GM19238 (cell line): Measurements from ENCODE around the gene MAPK14.
"Not testable (repeated sequence)": the region's sequence is repeated elsewhere in the genome, so short reads cannot be mapped to it uniquely, and the experiment has no call there.

ENCODE experiments used
- DNase-seq: peaks from one replicate; pipeline ENCODE4 v3.0.0; 2011; ENCODE audit warnings: low spot score; ENCODE audit not compliant: insufficient read length

The MAPK14 gene

DNA sequence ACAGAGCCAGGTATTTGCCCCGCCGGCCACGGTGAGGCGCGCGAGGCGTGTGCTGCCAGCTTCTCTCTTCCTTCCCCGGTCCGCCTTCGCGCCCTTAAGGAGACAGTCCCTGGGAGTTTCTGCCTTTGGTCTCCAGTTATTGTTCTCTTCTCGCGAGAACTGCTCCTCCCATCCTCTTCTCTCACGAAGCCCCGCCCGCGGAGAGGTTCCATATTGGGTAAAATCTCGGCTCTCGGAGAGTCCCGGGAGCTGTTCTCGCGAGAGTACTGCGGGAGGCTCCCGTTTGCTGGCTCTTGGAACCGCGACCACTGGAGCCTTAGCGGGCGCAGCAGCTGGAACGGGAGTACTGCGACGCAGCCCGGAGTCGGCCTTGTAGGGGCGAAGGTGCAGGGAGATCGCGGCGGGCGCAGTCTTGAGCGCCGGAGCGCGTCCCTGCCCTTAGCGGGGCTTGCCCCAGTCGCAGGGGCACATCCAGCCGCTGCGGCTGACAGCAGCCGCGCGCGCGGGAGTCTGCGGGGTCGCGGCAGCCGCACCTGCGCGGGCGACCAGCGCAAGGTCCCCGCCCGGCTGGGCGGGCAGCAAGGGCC, at the start of gene MAPK14:
MAPK14 (plus strand) TSS at position 308 of the 587 bp plus-strand sequence. CDS start 350 bp downstream, outside the sequence.
- peak; percentile 96 for DNase-seq

DNA sequence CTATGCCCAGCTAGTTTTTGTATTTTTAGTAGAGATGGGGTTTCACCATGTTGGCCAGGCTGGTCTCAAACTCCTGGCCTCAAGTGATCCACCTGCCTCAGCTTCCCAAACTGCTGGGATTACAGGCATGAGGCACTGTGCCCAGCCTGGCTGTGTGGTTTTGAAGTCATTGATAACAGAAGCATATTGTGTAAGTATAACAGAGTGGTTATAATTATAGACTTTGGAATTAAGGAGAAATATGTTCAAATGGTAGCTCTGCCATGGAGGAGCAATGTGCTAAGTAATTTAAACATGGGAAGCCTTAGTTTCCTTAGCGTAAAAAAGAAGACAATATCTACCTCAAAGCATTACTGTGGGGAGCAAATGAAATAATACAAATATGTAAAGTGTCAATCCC, 47.5 kb upstream of the MAPK14 start:
- DNase-seq: not testable (repeated sequence)

DNA sequence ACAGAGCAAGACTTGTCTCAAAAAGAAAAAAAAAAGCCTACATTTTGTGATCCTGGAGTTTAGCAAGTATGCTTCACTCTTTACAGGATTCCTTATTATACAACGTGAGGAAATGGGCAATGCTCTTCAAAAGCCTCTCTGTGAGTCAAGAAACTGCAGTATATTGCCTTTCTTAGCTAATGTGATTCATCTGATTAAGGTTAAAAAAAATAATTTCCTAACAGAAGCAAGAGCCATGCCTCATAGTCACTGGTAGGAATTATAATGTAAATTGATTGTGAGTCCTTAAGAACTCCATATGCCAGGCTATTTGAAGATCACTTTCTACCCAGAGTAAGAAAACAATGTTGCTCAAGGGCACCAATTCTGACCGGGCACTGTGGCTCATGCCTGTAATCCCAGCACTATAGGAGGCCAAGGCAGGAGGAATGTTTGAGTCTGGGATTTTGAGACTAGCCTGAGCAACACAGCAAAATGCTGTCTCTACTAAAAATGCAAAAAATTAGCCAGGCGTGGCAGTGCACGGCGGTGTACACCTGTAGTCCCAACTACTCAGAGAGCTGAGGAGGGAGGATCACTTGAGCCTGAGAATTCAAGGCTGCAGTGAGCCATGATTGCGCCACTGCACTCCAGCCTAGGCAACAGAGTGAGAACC, 46.5 kb upstream of the MAPK14 start:
- no peak for DNase-seq

DNA sequence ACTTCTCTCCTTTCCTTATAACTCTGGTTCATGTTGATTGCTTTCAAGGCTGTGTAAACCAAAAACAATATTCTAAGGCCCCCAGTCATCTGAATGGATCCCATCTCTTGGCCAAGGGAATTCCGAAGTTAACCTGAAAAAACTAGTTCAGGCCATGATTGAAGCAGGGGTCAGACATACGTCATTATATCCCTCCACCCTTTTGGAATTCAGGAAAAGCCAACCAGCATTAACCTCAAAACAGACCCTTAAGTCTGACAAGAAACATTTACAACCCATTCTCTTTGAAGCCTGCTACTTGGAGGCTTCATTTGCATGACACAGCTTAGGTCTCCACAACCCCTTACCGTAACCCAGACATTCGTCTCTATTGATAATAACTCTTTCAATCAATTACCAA, 42.9 kb upstream of the MAPK14 start:
- no peak for DNase-seq

DNA sequence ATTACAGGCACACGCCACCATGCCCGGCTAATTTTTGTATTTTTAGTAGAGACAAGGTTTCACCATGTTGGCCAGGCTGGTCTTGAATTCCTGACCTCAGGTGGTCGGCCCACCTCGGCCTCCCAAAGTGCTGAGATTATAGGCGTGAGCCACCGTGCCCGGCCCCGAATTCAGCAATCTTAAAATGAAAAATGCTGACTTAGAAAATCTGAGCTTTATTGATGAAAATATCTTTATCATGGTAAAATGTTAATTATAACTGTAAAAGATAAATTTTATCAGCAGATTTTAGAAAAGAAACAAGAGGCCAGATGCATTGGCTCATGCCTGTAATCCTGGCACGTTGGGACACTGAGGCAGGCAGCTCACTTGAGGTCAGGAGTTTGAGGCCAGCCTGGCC, 39.6 kb upstream of the MAPK14 start:
- DNase-seq: not testable (repeated sequence)

DNA sequence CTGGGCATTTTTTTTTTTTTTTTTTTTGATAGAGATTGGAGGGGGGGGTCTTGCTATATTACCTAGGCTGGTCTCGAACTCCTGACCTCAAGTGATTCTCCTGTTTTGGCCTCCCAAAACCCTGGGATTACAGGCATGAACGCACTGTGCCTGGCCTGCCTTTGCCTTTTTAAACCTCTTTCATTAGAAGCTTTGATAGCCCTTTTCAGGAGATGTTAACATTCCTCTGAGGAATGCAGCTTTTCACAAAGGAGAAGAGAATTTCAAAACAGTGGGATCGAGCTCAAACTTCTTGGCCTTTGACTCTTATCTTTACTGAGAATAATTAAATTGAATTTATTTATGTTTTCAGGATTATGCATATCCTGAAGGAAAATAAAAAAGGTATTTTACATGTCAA, 34.5 kb upstream of the MAPK14 start:
- DNase-seq: no peak

DNA sequence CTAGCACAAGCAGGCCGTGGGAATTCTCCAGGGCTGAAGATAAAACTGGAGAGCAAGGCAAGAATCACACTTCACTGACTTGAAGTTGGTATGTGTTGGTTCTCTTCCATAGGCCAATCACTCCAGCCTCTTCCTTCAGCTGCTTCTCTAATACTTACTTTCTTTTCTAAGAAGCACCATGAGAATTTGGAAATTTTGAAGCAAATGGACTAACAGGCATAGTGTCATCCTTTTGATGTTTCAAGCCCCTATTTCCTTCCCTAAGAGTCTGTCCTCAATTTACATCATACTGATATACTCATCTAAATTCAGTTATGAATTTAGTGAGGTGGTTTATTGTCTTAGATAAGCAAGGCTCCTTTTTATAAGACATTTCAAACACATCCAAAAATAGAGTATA, 27.2 kb upstream of the MAPK14 start:
- DNase-seq: no peak

DNA sequence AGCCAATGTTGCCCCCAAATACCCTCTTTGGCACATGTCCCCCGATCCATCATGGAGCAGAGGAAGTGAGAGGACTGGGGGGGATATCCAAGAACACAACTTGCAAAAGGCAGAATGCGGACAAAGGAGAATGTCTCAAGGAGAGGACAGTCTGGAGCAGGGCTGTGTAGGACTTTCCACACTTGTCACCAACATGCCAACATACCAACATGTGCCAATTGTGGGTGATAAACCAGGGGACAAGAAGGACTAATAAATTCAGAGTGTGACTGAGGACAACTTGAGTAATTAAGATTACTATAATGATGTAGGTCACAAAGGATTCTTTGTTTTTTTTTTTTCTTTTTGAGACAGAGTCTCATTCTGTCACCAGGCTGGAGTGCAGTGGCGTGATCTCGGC, 11.9 kb upstream of the MAPK14 start:
- DNase-seq: no peak

DNA sequence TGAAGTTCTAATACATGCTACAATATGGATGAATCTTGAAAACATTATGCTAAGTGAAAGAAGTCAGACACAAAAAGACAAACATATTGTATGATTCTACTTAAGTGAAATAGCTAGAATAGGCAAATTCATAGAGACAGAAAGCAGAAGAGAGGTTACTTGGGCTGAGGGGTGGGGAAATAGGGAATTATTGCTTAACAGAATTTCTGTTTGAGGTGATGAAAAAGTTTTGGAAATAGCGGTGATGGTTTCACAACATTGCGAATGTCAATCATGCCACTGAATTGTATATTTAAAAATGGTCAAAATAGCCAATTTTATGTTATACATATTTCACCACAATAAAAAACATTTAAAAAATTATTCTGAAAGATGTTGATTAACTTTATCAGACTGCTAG, 9.3 kb upstream of the MAPK14 start:
- DNase-seq: no peak

DNA sequence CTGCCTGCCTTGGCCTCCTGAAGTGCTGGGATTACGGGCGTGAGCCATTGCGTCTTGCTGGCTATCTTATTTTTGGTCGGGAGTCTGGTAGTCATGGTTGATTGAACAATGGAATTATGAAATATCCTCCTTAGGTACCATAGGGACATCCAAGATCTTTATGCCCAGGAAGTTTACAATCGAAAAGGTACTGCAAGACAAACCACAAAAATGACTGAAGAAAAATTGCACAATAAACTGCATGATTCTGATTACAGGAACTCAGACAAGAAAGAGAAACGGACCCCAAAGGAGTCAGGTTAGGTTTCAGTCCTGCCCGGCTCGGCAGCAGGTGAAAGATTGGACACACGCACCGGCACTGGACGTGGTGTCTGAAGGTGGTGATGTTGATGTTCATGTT, 8.4 kb upstream of the MAPK14 start:
- DNase-seq: no peak

DNA sequence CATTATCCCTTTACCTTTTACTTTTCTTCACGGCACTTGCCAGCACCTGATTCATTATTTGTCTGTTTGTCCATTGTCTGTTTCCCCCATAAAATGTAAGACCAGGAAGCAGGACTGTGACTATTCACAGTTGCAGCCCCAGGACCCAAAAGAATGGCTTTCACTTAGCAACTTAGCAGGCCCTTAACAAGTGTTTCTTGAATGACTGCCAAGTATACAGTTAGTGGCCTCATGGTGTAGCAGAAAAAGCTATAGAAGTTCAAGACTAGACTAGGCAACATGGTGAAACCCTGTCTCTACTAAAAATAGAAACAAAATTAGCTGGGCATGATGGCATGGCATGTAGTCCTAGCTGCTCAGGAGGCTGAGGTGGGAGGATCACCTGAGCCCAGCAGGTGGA, 7.5 kb upstream of the MAPK14 start:
- no peak for DNase-seq

DNA sequence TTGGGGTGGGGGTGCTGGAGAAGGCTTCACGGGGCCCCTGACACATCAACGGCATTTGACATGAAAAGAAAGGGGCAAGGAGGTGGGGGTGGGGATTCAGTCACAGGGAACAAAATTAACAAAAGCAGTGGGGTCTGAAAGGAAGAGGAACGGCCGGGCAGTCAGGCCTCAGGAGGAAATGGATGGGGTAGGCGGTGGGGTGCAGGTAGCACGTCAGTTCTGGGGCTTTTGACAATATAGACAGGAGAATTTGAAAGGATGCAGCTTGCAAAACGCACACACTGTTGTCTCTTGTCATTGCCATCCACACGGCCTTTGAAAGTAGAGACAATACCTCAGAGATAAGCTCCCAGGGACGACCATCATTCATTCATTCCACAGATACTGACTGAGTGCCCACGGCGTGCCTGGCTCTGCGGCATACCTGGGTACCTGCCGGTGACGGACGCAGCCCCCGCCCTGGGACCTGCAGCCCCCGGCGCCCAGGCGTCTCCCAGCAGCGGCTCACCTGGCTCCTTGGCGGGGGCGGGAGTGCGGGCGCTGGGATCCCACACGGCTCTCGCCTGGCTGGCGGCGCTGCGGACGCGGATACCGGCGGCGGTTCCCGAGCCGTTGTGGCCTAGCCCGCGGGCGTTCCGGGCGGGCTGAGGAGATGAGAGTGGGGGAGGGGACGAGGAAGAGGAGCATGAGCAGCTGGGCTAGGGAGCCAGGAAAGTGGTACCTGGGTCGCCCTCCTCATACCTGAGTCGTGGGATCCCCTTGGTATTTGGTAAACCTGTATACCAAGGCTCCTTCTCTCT, 3.4 kb upstream of the MAPK14 start, which contains the start of gene SLC26A8:
SLC26A8 (minus strand) TSS at position 646 of the 800 bp plus-strand sequence. CDS start 4,934 bp downstream, outside the sequence.
- no peak for DNase-seq

DNA sequence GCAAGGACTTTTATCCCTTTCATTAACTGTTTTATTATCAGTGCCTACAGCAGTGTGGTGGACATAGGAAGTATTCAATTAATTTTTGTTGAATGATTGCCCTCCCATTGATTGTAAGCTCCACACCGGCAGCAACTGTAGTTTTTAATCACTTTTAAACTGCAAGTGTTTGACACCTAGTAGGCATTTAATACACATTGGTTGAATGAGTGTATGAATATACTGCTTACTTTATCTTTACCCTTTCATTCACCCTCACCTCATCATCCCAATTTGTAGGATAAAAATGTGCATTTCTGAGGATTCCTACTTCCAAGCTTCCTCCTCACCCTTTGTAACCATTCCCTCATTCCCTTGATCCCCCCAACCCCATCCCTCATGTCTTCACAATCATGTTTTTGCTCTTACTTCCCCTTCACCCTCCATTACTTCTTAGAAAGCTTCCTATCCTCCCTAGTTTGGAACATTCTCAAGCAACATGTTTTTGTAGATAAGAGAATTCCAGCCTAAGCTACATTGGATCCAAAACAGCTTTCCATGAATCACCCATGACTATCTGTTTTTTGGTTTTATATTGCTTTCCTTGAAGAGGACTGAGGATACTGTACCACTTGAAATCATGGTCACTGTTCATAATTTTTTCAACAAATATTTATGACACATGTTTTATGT, 2.2 kb upstream of the MAPK14 start:
- DNase-seq: no peak

DNA sequence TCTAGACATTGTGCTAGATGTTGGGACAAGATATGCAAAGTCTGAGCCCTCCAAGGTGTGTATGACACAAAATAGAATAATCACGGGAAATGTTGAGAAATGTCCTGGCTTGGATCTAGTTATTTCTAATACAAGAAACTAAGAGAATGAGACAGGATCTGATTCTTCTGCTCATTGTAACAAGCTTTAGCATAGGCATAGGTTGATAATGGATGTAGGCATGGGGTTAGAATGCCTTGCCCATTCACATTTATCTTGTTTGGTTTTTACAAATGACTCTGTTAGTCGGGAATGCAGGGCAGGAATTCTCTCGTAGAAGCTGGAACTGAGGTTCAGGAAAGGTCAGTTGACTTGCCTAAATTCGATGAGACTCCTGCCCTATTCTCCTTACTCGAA, 1.7 kb upstream of the MAPK14 start:
- no peak for DNase-seq

DNA sequence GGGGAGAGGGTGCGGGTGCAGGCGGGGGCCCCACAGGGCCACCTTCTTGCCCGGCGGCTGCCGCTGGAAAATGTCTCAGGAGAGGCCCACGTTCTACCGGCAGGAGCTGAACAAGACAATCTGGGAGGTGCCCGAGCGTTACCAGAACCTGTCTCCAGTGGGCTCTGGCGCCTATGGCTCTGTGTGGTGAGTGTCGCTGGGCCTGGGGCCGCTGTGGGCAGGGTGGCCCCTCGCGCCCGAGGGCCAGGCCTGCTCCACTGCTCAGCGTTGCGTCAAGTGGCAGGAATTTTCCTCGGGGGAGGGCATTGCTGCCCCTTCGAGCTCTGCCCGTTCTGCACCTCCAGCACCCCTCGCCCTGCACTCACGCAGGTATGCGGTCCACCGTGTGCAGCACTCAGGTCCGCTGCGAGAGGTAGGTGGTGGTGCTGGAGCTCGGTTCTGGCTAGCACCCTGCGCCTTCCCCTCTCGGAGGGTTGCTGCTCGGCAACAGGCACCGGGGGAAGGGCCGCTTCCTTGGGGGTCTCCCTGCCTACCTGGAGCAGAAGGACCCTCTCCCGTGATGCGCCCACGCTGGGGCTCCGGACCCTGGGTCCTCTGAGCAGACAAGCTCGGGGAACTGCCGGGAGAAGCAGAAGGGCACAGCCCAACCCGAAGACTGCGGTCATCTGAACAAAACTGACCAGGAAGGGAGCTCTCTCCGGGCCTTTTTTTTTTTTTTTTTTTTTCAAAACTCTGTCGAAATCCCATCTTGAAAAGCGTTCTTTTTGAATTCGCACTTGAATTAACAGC, 674 bp downstream of the MAPK14 start:
- peak; percentile 21 for DNase-seq

DNA sequence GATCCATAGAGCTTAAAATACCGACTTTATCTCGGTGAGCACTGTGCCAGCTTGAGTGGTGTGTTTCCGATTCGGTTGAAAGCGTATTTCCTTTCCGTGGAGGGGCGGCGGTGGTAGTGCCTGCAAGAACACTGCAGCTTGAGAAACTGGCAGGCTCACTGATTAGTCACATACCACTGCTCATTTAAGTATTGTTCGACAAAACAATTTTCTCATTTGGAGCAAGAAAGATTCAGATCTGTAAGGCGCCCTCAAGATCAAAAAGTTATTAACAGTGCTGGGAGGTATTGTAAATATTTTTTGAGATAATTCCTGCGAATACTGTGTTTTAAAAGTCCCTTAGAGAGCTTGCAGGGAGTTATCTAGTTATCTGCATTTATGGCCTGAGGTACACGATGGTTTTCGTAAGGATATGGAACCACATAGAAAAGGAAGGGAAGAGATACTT, 1.3 kb downstream of the MAPK14 start:
- no peak for DNase-seq

DNA sequence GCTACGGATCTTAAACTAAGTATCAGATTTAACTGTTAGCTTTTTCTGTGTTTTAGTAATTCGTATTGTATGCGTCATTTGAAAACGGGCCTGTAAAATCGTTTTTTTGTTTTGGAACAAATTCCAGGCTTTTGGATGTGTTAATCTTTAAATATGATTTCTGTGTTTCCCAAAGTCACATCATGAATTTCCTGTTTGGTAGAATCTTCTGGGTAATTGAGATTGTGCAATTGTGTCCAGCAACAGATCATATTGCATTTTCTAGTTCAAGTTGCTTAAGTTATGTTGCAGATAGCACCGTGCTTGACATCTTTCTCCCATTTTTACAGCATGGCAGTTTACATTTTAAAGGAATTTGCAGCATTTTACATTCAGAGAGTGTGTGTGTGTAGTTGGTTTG, 1.9 kb downstream of the MAPK14 start:
- no peak for DNase-seq

DNA sequence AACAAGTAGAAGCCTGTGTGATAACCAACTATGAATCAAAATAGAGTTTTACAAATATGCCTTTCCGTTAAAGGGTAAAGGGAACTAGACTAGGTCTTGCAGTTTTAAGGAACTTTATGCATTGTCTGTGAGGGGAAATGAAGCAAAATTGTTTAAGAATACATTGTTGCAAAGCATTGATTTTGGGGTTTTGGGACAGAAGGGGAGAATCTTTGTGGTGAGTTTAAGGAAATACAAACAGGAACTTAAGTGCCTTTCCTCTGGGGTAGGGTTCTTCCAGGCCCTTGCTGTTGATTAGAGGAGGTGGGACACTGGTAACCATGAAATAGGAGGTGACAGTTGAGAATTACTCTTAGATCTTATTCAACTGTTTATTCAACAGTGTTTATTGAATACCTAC, 4.7 kb downstream of the MAPK14 start:
- no peak for DNase-seq

DNA sequence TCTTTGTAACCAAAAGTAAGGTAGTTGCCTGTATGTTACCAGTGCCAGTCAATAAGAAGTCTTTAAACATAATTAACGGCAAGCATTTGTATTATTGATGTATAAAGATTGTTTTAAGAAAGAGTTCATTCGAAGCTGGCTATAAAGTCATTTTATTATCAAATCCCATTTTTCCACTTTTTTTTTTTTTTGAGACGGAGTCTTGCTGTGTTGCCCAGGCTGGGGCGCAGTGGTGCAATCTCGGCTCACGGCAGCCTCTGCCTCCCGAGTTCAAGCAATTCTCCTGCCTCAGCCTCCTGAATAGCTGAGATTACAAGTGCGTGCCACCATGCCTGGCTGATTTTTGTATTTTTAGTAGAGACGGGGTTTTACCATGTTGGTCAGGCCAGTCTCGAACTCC, 5.5 kb downstream of the MAPK14 start:
- not testable (repeated sequence) for DNase-seq

DNA sequence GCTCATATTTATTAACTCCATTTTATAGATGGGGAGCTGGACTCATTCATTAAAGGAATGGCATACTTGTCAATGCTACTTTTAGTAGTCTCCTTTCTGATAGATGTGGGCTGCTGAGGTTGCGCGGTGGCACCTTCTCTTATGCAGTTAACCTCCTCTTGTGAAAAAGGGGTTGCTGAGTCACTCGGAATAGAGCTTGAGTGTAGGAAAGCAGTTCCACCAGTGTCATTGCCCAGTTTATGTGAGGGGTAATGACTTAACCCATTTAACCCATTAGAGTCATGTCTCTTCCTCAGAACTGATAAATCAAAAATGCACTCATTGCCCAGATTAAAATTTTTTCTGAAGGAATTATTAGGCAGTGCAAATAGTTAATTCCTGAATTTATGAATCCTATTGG, 6.3 kb downstream of the MAPK14 start:
- no peak for DNase-seq

DNA sequence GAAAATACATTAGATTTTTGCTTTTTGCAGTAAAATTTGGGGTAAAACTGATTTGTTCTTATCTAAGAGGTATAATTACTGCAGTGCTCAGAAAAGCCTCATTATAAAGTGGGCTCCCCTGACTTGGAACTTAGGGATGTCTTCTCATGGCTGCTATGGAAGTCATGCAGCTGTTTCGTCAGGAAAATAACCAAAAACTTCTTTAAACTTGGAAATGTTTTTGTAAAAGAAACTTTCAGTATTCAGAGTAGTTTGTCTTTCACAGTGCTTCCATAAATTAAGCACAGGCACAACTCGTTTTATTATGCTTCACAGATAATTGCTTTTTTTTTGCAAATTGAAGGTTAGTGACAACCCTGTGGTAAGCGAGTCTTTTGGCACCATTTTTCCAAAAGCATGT, 6.8 kb downstream of the MAPK14 start:
- DNase-seq: no peak
